Measurements from ENCODE around the gene AASS. TPM values are rescaled to one million over a fixed set of nuclear protein-coding genes. Genes with fewer than 3 reads are reported as not detected.

AASS gene
- total RNA-seq, 2 donors from 2014 or later: 60.5 to 99.7 TPM

- no peaks in the 10 kb centered on the region for H3K36me3 ChIP-seq (ENCODE audit: control insufficient read depth, insufficient read depth, low read length)
- 74 to 90% methylated on average over 3 to 4 of the region's 4 CpGs for WGBS, 2 experiments (ENCODE audit: insufficient coverage in 1 of 2, insufficient read length in 1 of 2)
- H3K9me3 ChIP-seq (ENCODE audit: control insufficient read depth, low read length): no peaks in the 10 kb centered on the region
- no peaks in the 10 kb centered on the region for H3K36me3 Mint-ChIP-seq (ENCODE audit: low read depth)
- TF ChIP-seq CTCF (conservative IDR thresholded peaks at IDR 0.05): no peak
- H3K9me3 Mint-ChIP-seq: no peaks in the 10 kb centered on the region
- no peaks in the 10 kb centered on the region for H3K27me3 Mint-ChIP-seq (ENCODE audit: insufficient read depth)
- H3K27me3 ChIP-seq (ENCODE audit: control insufficient read depth, insufficient read depth, low read length, poor library complexity, severe bottlenecking): no peaks in the 10 kb centered on the region
- peaks cover 3% of the 10 kb centered on the region for H3K4me1 ChIP-seq (ENCODE audit: control insufficient read depth, insufficient read depth, low read length)
- no peak overlapping the region for H3K4me3 Mint-ChIP-seq
- H3K4me3 ChIP-seq (ENCODE audit: low read length): no peak overlapping the region
- no peak overlapping the region for H3K27ac ChIP-seq (ENCODE audit: low read depth, low read length)
- H3K4me1 Mint-ChIP-seq: peaks cover 6% of the 10 kb centered on the region
- H3K27ac Mint-ChIP-seq: no peak overlapping the region
- no peak for DNase-seq
- H3K9ac ChIP-seq (ENCODE audit: extremely low read depth, low read length, poor library complexity, severe bottlenecking): no peak overlapping the region
These were observed 79.1 kb downstream of the AASS start for GRCh38 chr7:122064971-122065370.

- Histone ChIP-seq H3K4me3 (ENCODE audit: low read length) (no peak overlapping the region), H3K27me3 (ENCODE audit: control insufficient read depth, insufficient read depth, low read length, poor library complexity, severe bottlenecking) (no peaks in the 10 kb centered on the region), H3K27ac (ENCODE audit: low read depth, low read length) (no peak overlapping the region), H3K36me3 (ENCODE audit: control insufficient read depth, insufficient read depth, low read length) (no peaks in the 10 kb centered on the region), H3K9ac (ENCODE audit: extremely low read depth, low read length, poor library complexity, severe bottlenecking) (no peak overlapping the region), H3K4me1 (ENCODE audit: control insufficient read depth, insufficient read depth, low read length) (peaks cover 3% of the 10 kb centered on the region), H3K9me3 (ENCODE audit: control insufficient read depth, low read length) (no peaks in the 10 kb centered on the region)
- Mint-ChIP-seq H3K4me3 (no peak overlapping the region), H3K36me3 (ENCODE audit: low read depth) (no peaks in the 10 kb centered on the region), H3K27ac (no peak overlapping the region), H3K27me3 (ENCODE audit: insufficient read depth) (no peaks in the 10 kb centered on the region), H3K4me1 (peaks cover 6% of the 10 kb centered on the region), H3K9me3 (no peaks in the 10 kb centered on the region)
- no peak for DNase-seq
- TF ChIP-seq CTCF (conservative IDR thresholded peaks at IDR 0.05): no peak
These were observed 80.9 kb downstream of the AASS start for GRCh38 chr7:122063146-122063545.

GRCh38 chr7:122059542-122059941 lies 84.5 kb downstream of the AASS start:
- no peaks in the 10 kb centered on the region for H3K36me3 Mint-ChIP-seq (ENCODE audit: low read depth)
- H3K27ac Mint-ChIP-seq: no peak overlapping the region
- TF ChIP-seq CTCF (conservative IDR thresholded peaks at IDR 0.05): no peak
- no peak for DNase-seq
- Histone ChIP-seq H3K9ac (ENCODE audit: extremely low read depth, low read length, poor library complexity, severe bottlenecking) (no peak overlapping the region), H3K27me3 (ENCODE audit: control insufficient read depth, insufficient read depth, low read length, poor library complexity, severe bottlenecking) (no peaks in the 10 kb centered on the region), H3K27ac (ENCODE audit: low read depth, low read length) (no peak overlapping the region), H3K36me3 (ENCODE audit: control insufficient read depth, insufficient read depth, low read length) (no peaks in the 10 kb centered on the region), H3K4me3 (ENCODE audit: low read length) (no peak overlapping the region), H3K4me1 (ENCODE audit: control insufficient read depth, insufficient read depth, low read length) (no peaks in the 10 kb centered on the region), H3K9me3 (ENCODE audit: control insufficient read depth, low read length) (no peaks in the 10 kb centered on the region)
- no peak overlapping the region for H3K4me3 Mint-ChIP-seq
- WGBS, 2 experiments (ENCODE audit: insufficient coverage in 1 of 2, insufficient read length in 1 of 2): 80 to 86% methylated on average over 2 to 4 of the region's 4 CpGs
- peaks cover 7% of the 10 kb centered on the region for H3K4me1 Mint-ChIP-seq
- no peaks in the 10 kb centered on the region for H3K27me3 Mint-ChIP-seq (ENCODE audit: insufficient read depth)
- no peaks in the 10 kb centered on the region for H3K9me3 Mint-ChIP-seq
